ENCODE results near the gene CTNND2.

CTNND2 gene

GRCh38 chr5:11904265-11904906 lies at the start of gene CTNND2:
Gene CTNND2 (minus strand): TSS chr5:11904446. CDS start chr5:11903853, 593 bp downstream.
- no peak for DNase-seq (ENCODE audit: low read depth in 3 of 3)

- DNase-seq (ENCODE audit: low read depth in 3 of 3): no peak
Observed at GRCh38 chr5:11946317-11946716, 42.1 kb upstream of the CTNND2 start.

GRCh38 chr5:11941566-11941965 lies 37.3 kb upstream of the CTNND2 start:
- no peak for DNase-seq (ENCODE audit: low read depth in 3 of 3)

GRCh38 chr5:11931638-11932037 lies 27.4 kb upstream of the CTNND2 start:
- DNase-seq (ENCODE audit: low read depth in 3 of 3): no peak

- no peak for DNase-seq (ENCODE audit: low read depth in 3 of 3)
Observed at GRCh38 chr5:11928909-11929308, 24.7 kb upstream of the CTNND2 start.

- no peak for DNase-seq (ENCODE audit: low read depth in 3 of 3)
Observed at GRCh38 chr5:11925701-11926100, 21.5 kb upstream of the CTNND2 start.

GRCh38 chr5:11922394-11922793 lies 18.1 kb upstream of the CTNND2 start:
- no peak for DNase-seq (ENCODE audit: low read depth in 3 of 3)

- no peak for DNase-seq (ENCODE audit: low read depth in 3 of 3)
Observed at GRCh38 chr5:11918463-11919045, 14.3 kb upstream of the CTNND2 start.

- DNase-seq (ENCODE audit: low read depth in 3 of 3): no peak
Observed at GRCh38 chr5:11909471-11909870, 5.2 kb upstream of the CTNND2 start.

- DNase-seq (ENCODE audit: low read depth in 3 of 3): no peak
Observed at GRCh38 chr5:11906497-11906896, 2.3 kb upstream of the CTNND2 start.

GRCh38 chr5:11905206-11905605 lies 960 bp upstream of the CTNND2 start:
- no peak for DNase-seq (ENCODE audit: low read depth in 3 of 3)

GRCh38 chr5:11903614-11904264 lies 507 bp downstream of the CTNND2 start:
- no peak for DNase-seq (ENCODE audit: low read depth in 3 of 3)

GRCh38 chr5:11903121-11903613 lies 1.1 kb downstream of the CTNND2 start:
- DNase-seq (ENCODE audit: low read depth in 3 of 3): no peak

- DNase-seq (ENCODE audit: low read depth in 3 of 3): no peak
Observed at GRCh38 chr5:11902201-11902619, 2.0 kb downstream of the CTNND2 start.

- no peak for DNase-seq (ENCODE audit: low read depth in 3 of 3)
Observed at GRCh38 chr5:11898787-11899186, 5.5 kb downstream of the CTNND2 start.

GRCh38 chr5:11897781-11898180 lies 6.5 kb downstream of the CTNND2 start:
- no peak for DNase-seq (ENCODE audit: low read depth in 3 of 3)

- no peak for DNase-seq (ENCODE audit: low read depth in 3 of 3)
Observed at GRCh38 chr5:11894992-11895391, 9.3 kb downstream of the CTNND2 start.

- no peak for DNase-seq (ENCODE audit: low read depth in 3 of 3)
Observed at GRCh38 chr5:11892832-11893231, 11.4 kb downstream of the CTNND2 start.

GRCh38 chr5:11890777-11891176 lies 13.5 kb downstream of the CTNND2 start:
- DNase-seq (ENCODE audit: low read depth in 3 of 3): no peak

GRCh38 chr5:11888221-11888620 lies 16.0 kb downstream of the CTNND2 start:
- DNase-seq (ENCODE audit: low read depth in 3 of 3): no peak

- DNase-seq (ENCODE audit: low read depth in 3 of 3): no peak
Observed at GRCh38 chr5:11878814-11879213, 25.4 kb downstream of the CTNND2 start.

- no peak for DNase-seq (ENCODE audit: low read depth in 3 of 3)
Observed at GRCh38 chr5:11873587-11873986, 30.7 kb downstream of the CTNND2 start.

- no peak for DNase-seq (ENCODE audit: low read depth in 3 of 3)
Observed at GRCh38 chr5:11869203-11869602, 35.0 kb downstream of the CTNND2 start.

Data from stimulated activated CD4-positive, alpha-beta T cell treated with anti-CD3 and anti-CD28 coated beads, TNF-alpha, amount 100 ng/mL, for 4 hours (primary cell).